NCI-H345 treated with DMSO at 0.1 percent for 48 hours (cell line): ENCODE data around the gene SEMA5A.

Experiments used
- DNase-seq: peaks from one replicate; lab custom pipeline; 2025; ENCODE audit not compliant: unreplicated experiment; lab: John Stamatoyannopoulos, UW

The SEMA5A gene

GRCh38 chr5:9547122-9547947 is 1.5 kb upstream of the SEMA5A start:
- DNase-seq, result no peak

GRCh38 chr5:9545136-9545991 is 511 bp downstream of the SEMA5A start:
- DNase-seq, result no peak

GRCh38 chr5:9544502-9545135 is 1.3 kb downstream of the SEMA5A start:
- peak; percentile 81 for DNase-seq

DNA sequence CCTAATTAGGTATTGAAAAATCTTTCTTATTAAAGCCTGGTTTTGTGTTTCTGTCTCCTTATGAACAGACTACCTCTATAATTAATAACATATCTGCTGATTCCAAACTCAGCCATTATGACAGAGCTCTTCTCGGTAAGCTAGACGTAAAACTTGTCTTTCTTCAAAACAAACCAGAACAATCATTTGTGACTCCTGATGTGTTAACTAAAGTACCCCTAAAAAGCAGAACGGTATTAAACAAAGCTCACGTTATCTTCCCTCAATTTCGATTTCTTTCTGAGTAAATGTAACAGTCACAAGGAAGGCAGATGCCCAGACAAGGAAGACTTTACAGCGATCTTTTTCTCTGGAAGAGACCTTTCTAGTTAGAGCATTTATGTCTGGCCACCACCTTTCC is 1.8 kb downstream of the SEMA5A start:
- DNase-seq, result peak; percentile 37

GRCh38 chr5:9543311-9543920 is 2.5 kb downstream of the SEMA5A start:
- no peak for DNase-seq

GRCh38 chr5:9540791-9541190 is 5.1 kb downstream of the SEMA5A start:
- DNase-seq, result no peak

- DNase-seq, result no peak
Observed at GRCh38 chr5:9538504-9538903, 7.4 kb downstream of the SEMA5A start.

GRCh38 chr5:9537223-9538141 is 8.4 kb downstream of the SEMA5A start:
- no peak for DNase-seq

DNA sequence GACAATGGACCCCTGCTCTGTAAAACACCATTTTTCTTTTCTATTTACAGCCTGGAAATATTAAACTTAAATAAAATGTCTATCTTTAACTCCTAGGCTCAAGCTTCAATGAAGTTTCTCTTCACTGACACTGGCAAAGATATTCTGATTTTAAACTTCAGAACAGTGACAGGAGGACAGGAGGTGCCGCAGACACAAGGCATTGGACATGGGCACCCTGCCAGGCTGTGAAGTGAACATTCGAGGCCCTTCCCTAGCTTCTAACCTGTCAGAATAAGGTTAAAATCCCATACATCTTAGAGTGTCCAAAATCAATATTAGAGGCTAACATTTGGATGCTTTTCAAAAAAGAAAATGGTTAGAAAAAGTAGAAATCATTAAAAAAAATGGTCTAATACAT is 9.2 kb downstream of the SEMA5A start:
- DNase-seq, result no peak

DNA sequence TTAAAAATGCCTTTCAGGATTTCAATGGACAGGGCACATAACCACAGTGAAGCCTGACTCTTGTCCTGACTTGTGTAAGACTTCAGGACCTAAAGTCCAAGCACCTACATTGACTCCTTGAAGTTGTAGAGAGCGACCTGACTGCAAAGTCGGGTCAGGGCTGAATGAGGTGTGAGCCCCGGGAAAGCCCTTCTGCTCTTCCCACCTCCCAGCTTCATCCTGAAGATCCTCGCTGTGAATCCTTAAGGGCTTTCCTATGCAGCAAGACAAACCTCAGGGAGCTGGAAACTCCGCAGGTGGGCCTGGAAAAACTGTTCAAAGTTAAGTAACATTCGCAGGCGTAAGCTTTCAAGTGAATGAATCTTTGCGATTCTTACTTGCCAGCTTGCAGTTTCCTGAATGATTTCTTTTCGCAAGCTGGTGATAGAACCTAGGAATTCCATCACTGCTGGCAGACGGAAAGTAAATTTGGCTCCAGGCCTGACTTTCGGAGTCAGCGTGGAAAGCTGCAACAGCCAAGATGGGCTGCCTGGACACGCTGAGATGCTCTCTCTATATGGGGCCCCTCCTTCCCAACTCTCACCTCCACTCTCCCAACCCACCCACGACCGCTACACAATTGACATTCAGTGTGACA is 10.9 kb downstream of the SEMA5A start:
- no peak for DNase-seq

GRCh38 chr5:9533562-9534364 is 12.1 kb downstream of the SEMA5A start:
- no peak for DNase-seq

- no peak for DNase-seq
Observed at GRCh38 chr5:9533096-9533495, 12.8 kb downstream of the SEMA5A start.

DNA sequence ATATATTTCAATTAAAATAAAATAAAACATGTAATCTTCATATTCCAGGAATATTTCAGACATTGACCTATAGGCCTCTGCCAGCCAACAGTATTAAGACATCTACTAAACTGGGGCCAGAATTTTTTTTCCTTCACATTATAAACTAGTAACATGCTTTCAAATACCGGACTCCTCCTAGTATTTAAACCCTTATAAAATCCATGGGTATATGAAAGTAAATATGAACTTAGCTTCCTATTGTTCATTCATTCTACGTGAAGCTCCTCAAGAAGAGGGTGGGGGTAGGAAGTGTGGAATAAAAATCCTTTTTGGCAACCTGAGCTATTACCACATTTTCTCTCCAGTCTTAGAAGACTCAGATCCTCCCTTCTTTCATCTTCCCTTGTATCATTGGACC is 16.4 kb downstream of the SEMA5A start:
- DNase-seq, result no peak

DNA sequence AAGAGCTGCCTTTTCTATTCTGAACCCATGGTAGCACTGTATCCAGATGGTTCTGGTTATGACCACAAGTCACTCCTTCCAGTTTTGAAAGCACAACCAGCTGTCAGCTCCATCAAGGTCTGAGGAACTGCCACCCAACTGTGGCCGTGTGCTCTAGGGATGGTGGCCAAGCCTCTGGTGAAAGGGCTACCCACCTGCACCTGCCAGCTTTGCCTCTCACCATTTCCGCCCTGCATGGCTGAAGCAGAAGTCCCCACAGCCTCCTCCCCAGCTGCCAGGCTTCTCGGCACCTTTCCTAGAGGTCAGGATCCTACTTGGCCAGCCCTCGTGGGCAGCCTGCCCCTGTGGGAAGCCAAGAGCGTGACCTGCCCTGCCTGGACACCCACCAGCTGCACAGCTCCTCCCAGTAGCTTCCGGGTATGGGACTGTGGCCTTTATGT is 16.8 kb downstream of the SEMA5A start:
- no peak for DNase-seq

GRCh38 chr5:9524941-9525340 is 20.9 kb downstream of the SEMA5A start:
- DNase-seq, result no peak

DNA sequence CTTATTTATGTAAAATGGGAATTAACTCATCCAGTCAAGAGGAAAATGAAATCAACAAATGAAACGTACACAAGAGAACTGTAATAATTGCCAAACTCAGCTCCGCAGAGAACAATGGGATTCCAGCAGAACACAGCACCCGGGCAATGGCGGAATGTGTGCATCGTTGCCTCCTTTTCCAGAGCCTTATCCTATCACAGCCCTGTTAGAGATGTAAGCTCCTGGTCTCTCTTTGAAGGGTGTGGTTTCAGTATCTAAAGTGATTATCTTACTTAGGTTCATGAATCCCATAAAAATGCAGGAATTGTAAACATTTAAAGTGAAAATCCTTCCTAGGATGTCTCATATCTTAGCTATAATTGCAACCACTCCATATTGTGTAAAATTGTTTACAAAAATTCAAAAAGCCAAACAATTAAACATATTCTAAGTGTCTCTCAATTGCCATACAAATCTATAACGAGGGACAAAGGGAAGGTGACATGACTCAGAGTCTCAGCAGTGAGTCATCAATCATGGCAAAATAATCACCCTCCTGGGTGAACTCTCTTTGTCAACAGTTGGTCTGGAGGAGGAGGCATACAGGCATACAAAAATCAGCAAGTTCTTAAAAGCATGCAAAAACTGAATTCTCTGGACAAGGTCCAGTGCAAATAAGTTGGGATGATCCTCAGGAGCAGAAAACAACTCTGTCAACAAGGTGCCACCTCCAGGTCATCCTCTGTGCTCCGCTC is 22.6 kb downstream of the SEMA5A start:
- DNase-seq, result no peak

GRCh38 chr5:9519537-9519936 is 26.3 kb downstream of the SEMA5A start:
- no peak for DNase-seq

DNA sequence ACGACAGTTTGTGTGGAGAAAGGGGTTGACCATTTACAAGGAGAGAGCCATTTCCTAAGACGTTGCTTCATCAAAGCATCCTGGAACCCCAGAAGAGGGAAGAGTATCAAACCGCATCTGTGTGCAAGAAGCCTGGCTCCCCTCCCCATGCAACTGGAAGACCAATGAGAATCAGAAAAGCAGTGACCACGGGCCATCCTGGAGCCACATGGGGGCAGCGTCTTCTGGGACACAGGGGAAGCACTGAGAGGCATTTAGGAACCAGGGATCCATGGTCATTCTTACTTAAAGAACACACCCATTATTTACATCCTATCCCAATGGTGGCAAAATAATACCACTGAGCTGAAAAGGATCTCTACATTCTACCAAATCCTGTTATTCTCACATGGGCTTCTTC is 29.3 kb downstream of the SEMA5A start:
- no peak for DNase-seq
